K562 (cell line): Measurements from ENCODE around the gene POGZ. TPM values are rescaled to one million over a fixed set of nuclear protein-coding genes. Genes with fewer than 3 reads are reported as not detected.

ENCODE experiments used
- ATAC-seq: fragments of 200-7000 bp; cut with Tn5 transposase; 3 replicates; pipeline ENCODE4 v1.9.1; 2020; ENCODE audit warnings: moderate library complexity
- BruUV-seq: library from RNA; stranded (reverse); fragments of 400-500 nt; replicated peaks from 2 replicates; lab custom pipeline; 2021; lab: Mats Ljungman, UMichigan
- CTCF ChIA-PET: fragments of 300-600 bp; formaldehyde crosslinking; extraction: SDS; loops from one replicate; lab custom pipeline; 2021; ENCODE audit warnings: low intra/inter-chr PET ratio; lab: Yijun Ruan, JAX
- POLR2A ChIA-PET: fragments of 300-600, 350-650 bp; sonication (Branson Sonifier 250); formaldehyde crosslinking; extraction: SDS; loops from one replicate; lab custom pipeline; 2021; ENCODE audit warnings: antibody characterized with exemption, inconsistent platforms; lab: Yijun Ruan, JAX
- DNase-seq, 4 experiments: peaks; one replicate each; pipeline versions ENCODE4 v3.0.0 to v3.0.0-alpha.2; 2011 to 2018; ENCODE audit warnings: low spot score in 3 of 4, mixed read lengths in 3 of 4; ENCODE audit errors: extremely low read depth in 1 of 4
- FAIRE-seq: peaks from 2 replicates; lab custom pipeline; 2011; peaks lifted over from hg19 to GRCh38; lab: Jason Lieb, UNC
- H2AFZ ChIP-seq: 2 replicates; pipeline ENCODE4 v1.6.0; 2011; ENCODE audit warnings: low read depth, low read length, control low read depth, inconsistent platforms
- H3K27ac ChIP-seq: fragments of 200-600 bp; 3 replicates; pipeline ENCODE4 v1.8.0; 2011; ENCODE audit warnings: low read depth, mild to moderate bottlenecking, control low read depth, inconsistent platforms, low read length, moderate library complexity, mixed read lengths; ENCODE audit errors: extremely low read depth
- H3K27me3 ChIP-seq, 2 experiments: fragments of 300-600 bp in 1 of 2; 2 replicates in 1 of 2; 3 replicates in 1 of 2; pipeline versions ENCODE4 v1.6.0 to v1.8.0; 2011; ENCODE audit warnings: inconsistent platforms in 2 of 2, low read length in 2 of 2, mild to moderate bottlenecking in 1 of 2, mixed read lengths in 1 of 2, moderate library complexity in 1 of 2; ENCODE audit not compliant: control insufficient read depth in 2 of 2, insufficient read depth in 2 of 2
- H3K36me3 ChIP-seq: fragments of 300-600 bp; 3 replicates; pipeline ENCODE4 v1.8.0; 2011; ENCODE audit warnings: mild to moderate bottlenecking, low read length, inconsistent platforms; ENCODE audit not compliant: control insufficient read depth, insufficient read depth
- H3K4me1 ChIP-seq, 2 experiments: fragments of 200-600 bp in 1 of 2; replicated peaks in 1 of 2; 2 replicates in 1 of 2; 3 replicates in 1 of 2; pipeline versions ENCODE4 v1.5.1 to v1.8.0; 2011; ENCODE audit warnings: inconsistent platforms in 2 of 2, low read length in 2 of 2, mild to moderate bottlenecking in 1 of 2, mixed read lengths in 1 of 2, moderate library complexity in 1 of 2; ENCODE audit not compliant: control insufficient read depth in 2 of 2, insufficient read depth in 2 of 2
- H3K4me2 ChIP-seq: 2 replicates; pipeline ENCODE4 v1.6.1; 2011; ENCODE audit warnings: low read length, control low read depth, inconsistent platforms, mixed read lengths; ENCODE audit not compliant: insufficient read depth
- H3K4me3 ChIP-seq: fragments of 200-600 bp; sonication (generic), shearing (Covaris generic); 2 replicates; pipeline ENCODE4 v1.5.1; 2016; ENCODE audit warnings: control low read depth, inconsistent platforms
- H3K79me2 ChIP-seq: fragments of 200-600 bp; 3 replicates; pipeline ENCODE4 v1.8.0; 2011; ENCODE audit warnings: low read length, inconsistent platforms; ENCODE audit not compliant: control insufficient read depth, insufficient read depth
- H3K9ac ChIP-seq, 2 experiments: 2 replicates each; pipeline versions ENCODE4 v1.6.0 to v1.6.1; 2011; ENCODE audit warnings: low read depth in 2 of 2, low read length in 2 of 2, control low read depth in 1 of 2, inconsistent platforms in 1 of 2, mild to moderate bottlenecking in 1 of 2, mixed read lengths in 1 of 2; ENCODE audit not compliant: insufficient read depth in 1 of 2
- H3K9me1 ChIP-seq: one replicate; pipeline ENCODE4 v1.6.0; 2011; ENCODE audit warnings: inconsistent platforms, mild to moderate bottlenecking, low read length, moderate library complexity; ENCODE audit not compliant: control insufficient read depth, insufficient read depth
- H3K9me3 ChIP-seq: replicated peaks from 2 replicates; pipeline ENCODE4 v1.5.1; 2011; ENCODE audit warnings: low read depth, low read length, inconsistent platforms; ENCODE audit not compliant: control insufficient read depth, insufficient read depth
- H4K20me1 ChIP-seq: replicated peaks from 2 replicates; pipeline ENCODE4 v1.6.1; 2011; ENCODE audit warnings: low read length, inconsistent platforms, mixed read lengths; ENCODE audit not compliant: control insufficient read depth, insufficient read depth
- ATF3 ChIP-seq, 2 experiments: fragments of 450-650 bp in 1 of 2; sonication (generic) in 1 of 2; formaldehyde crosslinking in 1 of 2; IDR thresholded peaks in 1 of 2; conservative IDR thresholded peaks in 1 of 2; 2 replicates each; pipeline versions ENCODE4 v1.6.1 to v1.8.1; 2016 to 2023; ENCODE audit warnings: mild to moderate bottlenecking in 2 of 2, moderate library complexity in 2 of 2, inconsistent platforms in 1 of 2, missing genetic modification reagents in 1 of 2
- CHD2 ChIP-seq: IDR thresholded peaks from 2 replicates; pipeline ENCODE4 v1.6.1; 2011; ENCODE audit warnings: low read depth, low read length
- DACH1 ChIP-seq: fragments of 450-650 bp; IDR thresholded peaks from 2 replicates; pipeline ENCODE4 v1.6.1; 2018; ENCODE audit not compliant: partially characterized antibody
- GTF2F1 ChIP-seq: IDR thresholded peaks from 2 replicates; pipeline ENCODE4 v1.6.1; 2011; ENCODE audit warnings: low read depth, low read length, improper control_type of control experiment
- KAT2B ChIP-seq: IDR thresholded peaks from one replicate; pipeline ENCODE4 v1.6.1; 2012; ENCODE audit warnings: low read depth, mild to moderate bottlenecking, control low read depth, inconsistent platforms, low read length, moderate library complexity
- POLR2B ChIP-seq: fragments of 450-650 bp; IDR thresholded peaks from 2 replicates; pipeline ENCODE4 v1.6.1; 2018; ENCODE audit warnings: low read depth; ENCODE audit not compliant: partially characterized antibody
- PYGO2 ChIP-seq: fragments of 450-650 bp; IDR thresholded peaks from 2 replicates; pipeline ENCODE4 v1.6.1; 2016; ENCODE audit warnings: mild to moderate bottlenecking, missing genetic modification characterization, moderate library complexity, missing compliant biosample characterization
- RBBP5 ChIP-seq: fragments of 200-600 bp; sonication (generic); IDR thresholded peaks from 2 replicates; pipeline ENCODE4 v1.6.1; 2012; ENCODE audit warnings: borderline replicate concordance, mild to moderate bottlenecking, low read length, control low read depth, inconsistent platforms; ENCODE audit not compliant: insufficient read depth, poor library complexity, severe bottlenecking
- SIN3A ChIP-seq, 2 experiments: fragments of 150-350 bp in 1 of 2; IDR thresholded peaks; 2 replicates each; pipeline ENCODE4 v1.6.1; 2011 to 2016; ENCODE audit warnings: borderline replicate concordance in 2 of 2, low read depth in 2 of 2, low read length in 2 of 2, mild to moderate bottlenecking in 2 of 2, moderate library complexity in 2 of 2; ENCODE audit not compliant: control insufficient read depth in 1 of 2
- SMAD4 ChIP-seq: fragments of 250-450 bp; sonication (Bioruptor Pico); conservative IDR thresholded peaks from 2 replicates; pipeline ENCODE4 v1.8.0; 2021; ENCODE audit warnings: inconsistent platforms, mild to moderate bottlenecking, moderate library complexity
- SMARCE1 ChIP-seq: fragments of 450-650 bp; IDR thresholded peaks from 2 replicates; pipeline ENCODE4 v1.7.1; 2016; ENCODE audit warnings: mild to moderate bottlenecking
- TAF15 ChIP-seq: fragments of 200-400 bp; formaldehyde crosslinking; IDR thresholded peaks from 2 replicates; pipeline ENCODE4 v1.6.1; 2017; ENCODE audit warnings: mild to moderate bottlenecking, low read depth, low read length, moderate library complexity
- TFAM ChIP-seq: fragments of 250-450 bp; sonication (Bioruptor Pico); conservative IDR thresholded peaks from 2 replicates; pipeline ENCODE4 v1.5.0; 2021; ENCODE audit warnings: mild to moderate bottlenecking, moderate library complexity
- WGBS: fragments of 100-300 bp; shearing (Covaris generic); methylation state at CpG from one replicate; pipeline ENCODE4 v1.1.6; 2016; ENCODE audit warnings: low coverage, mixed read lengths; ENCODE audit not compliant: insufficient coverage; ENCODE audit errors: missing lambda C conversion rate; 5-methylcytosine and 5-hydroxymethylcytosine counted together
- in situ Hi-C: fragments of 300-500 bp; cut with MboI; formaldehyde crosslinking; loops from 4 replicates; pipeline ENCODE4 v1.15.0; 2018; ENCODE audit warnings: inconsistent platforms, mixed read lengths
- intact Hi-C: fragments of 100-400 bp; cut with micrococcal nuclease; formaldehyde crosslinking; loops from 2 replicates; pipeline ENCODE4 v1.14.2; 2022
- polyA plus RNA-seq, 8 experiments: library from polyadenylated mRNA; depleted of rRNA in 4 of 8; stranded (reverse) in 5 of 8; unstranded in 3 of 8; fragments of >200 nt; fragmentation: Nextera tagmentation in 2 of 8; fragmentation: Illumina TruSeq in 1 of 8; extraction: Ambion mirVana in 2 of 8; extraction: Trizol in 1 of 8; gene quantifications; 2 replicates each; pipeline versions ENCODE4 v1.2.1 to v1.2.3, GENCODE V29; 2011 to 2014; ENCODE audit warnings: inconsistent platforms in 1 of 8, missing spikeins in 1 of 8
- total RNA-seq, 7 experiments: library from RNA; depleted of rRNA in 6 of 7; stranded (reverse); fragments of >200 nt in 6 of 7; fragmentation: Illumina TruSeq in 2 of 7; extraction: Trizol in 2 of 7; gene quantifications; 2 replicates each; pipeline versions ENCODE4 v1.2.1 to v1.2.3, GENCODE V29; 2011 to 2021; ENCODE audit warnings: low replicate concordance in 1 of 7
- TF ChIP-seq, protein P1 (sequence below), 3 experiments: IDR thresholded peaks in 2 of 3; conservative IDR thresholded peaks in 1 of 3; 2 replicates each; pipeline ENCODE4 v1.5.1; 2011 to 2012; ENCODE audit warnings: low read length in 3 of 3, mild to moderate bottlenecking in 3 of 3, control low read depth in 2 of 3, improper control_type of control experiment in 1 of 3, inconsistent platforms in 1 of 3, low read depth in 1 of 3, mixed read lengths in 1 of 3, moderate library complexity in 1 of 3; ENCODE audit not compliant: insufficient read depth in 2 of 3
- TF ChIP-seq, protein P2 (sequence below): fragments of 250-450 bp; sonication (Bioruptor Pico); IDR thresholded peaks from 2 replicates; pipeline ENCODE4 v1.9.0; 2021; ENCODE audit warnings: mild to moderate bottlenecking, inconsistent platforms

Gene POGZ
- total and polyA plus RNA-seq, 9 of the 15 experiments (the other 6 are each of a cell fraction or from before 2014, with no cell fraction given), result 9.4 to 40.6 (median 21.6) TPM

- no peak overlapping the region for H3K4me2 ChIP-seq
- no peak overlapping the region for H3K9ac ChIP-seq
- in situ Hi-C loops, result no loop called here
- no peaks in the 10 kb centered on the region for H4K20me1 ChIP-seq
- DNase-seq (peak in 1 of 4 experiments; percentile 31), FAIRE-seq (peak; percentile 75), ATAC-seq (peak; percentile 78)
- H3K9me3 ChIP-seq, result no peaks in the 10 kb centered on the region; the same call in 1 of the 2 replicates
- H3K4me3 ChIP-seq, result no peak overlapping the region
- peaks cover 4 to 8% of the 10 kb centered on the region in 2 experiments; a peak in 3 of 5 replicates for H3K27me3 ChIP-seq
- ChIA-PET POLR2A (interaction anchor here (1.0 kb wide), 1 partner anchor 14 kb away, joined by 4 read pairs; no protein-coding TSS in a partner anchor), CTCF (interaction anchor here (0.5 kb wide), 1 partner anchor 21 kb away, joined by 7 read pairs; no protein-coding TSS in a partner anchor)
- H3K27ac ChIP-seq, result no peak overlapping the region
- no peaks in the 10 kb centered on the region for H3K79me2 ChIP-seq
- 0 out of 2 replicates have a peak overlapping the region, but pooled peaks have one; percentile 11 for H2AFZ ChIP-seq
- BruUV-seq, result no TSS peak
- H3K36me3 ChIP-seq, result no peaks in the 10 kb centered on the region
- intact Hi-C loops, result no loop called here
- no peaks in the 10 kb centered on the region for H3K9me1 ChIP-seq
- 19% methylated on average over 5 of the region's 5 CpGs for WGBS
- peaks cover 0 to 7% of the 10 kb centered on the region in 2 experiments; a peak in 3 of 5 replicates for H3K4me1 ChIP-seq
- TF ChIP-seq SIN3A (IDR thresholded peaks at IDR 0.05; ENCODE audit: borderline replicate concordance in 2 of 2, control insufficient read depth in 1 of 2, low read depth in 2 of 2, low read length in 2 of 2), result no peak
- no peak for TF ChIP-seq DACH1
- 0 out of 2 replicates have a peak, but pooled peaks have one; percentile 20 for TF ChIP-seq SMAD4 (CRISPR knock-in tag)
- TF ChIP-seq GTF2F1, result no peak
- TF ChIP-seq SMARCE1, result 0 out of 2 replicates have a peak, but pooled peaks have one; percentile 17
- TF ChIP-seq KAT2B, result no peak
- no peak for TF ChIP-seq RBBP5
- TF ChIP-seq TFAM (CRISPR knock-in tag), result no peak
- no peak for TF ChIP-seq ATF3 (IDR thresholded peaks at IDR 0.05)
- TF ChIP-seq ATF3 (CRISPR knock-in tag; conservative IDR thresholded peaks at IDR 0.05), result no peak
- no peak for TF ChIP-seq TAF15
- no peak for TF ChIP-seq PYGO2
- TF ChIP-seq CHD2, result no peak
- TF ChIP-seq, protein P1, sequence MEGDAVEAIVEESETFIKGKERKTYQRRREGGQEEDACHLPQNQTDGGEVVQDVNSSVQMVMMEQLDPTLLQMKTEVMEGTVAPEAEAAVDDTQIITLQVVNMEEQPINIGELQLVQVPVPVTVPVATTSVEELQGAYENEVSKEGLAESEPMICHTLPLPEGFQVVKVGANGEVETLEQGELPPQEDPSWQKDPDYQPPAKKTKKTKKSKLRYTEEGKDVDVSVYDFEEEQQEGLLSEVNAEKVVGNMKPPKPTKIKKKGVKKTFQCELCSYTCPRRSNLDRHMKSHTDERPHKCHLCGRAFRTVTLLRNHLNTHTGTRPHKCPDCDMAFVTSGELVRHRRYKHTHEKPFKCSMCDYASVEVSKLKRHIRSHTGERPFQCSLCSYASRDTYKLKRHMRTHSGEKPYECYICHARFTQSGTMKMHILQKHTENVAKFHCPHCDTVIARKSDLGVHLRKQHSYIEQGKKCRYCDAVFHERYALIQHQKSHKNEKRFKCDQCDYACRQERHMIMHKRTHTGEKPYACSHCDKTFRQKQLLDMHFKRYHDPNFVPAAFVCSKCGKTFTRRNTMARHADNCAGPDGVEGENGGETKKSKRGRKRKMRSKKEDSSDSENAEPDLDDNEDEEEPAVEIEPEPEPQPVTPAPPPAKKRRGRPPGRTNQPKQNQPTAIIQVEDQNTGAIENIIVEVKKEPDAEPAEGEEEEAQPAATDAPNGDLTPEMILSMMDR (IDR thresholded peaks at IDR 0.05 in 2 of 3, conservative IDR thresholded peaks at IDR 0.05 in 1 of 3; ENCODE audit: insufficient read depth in 2 of 3, low read depth in 1 of 3, low read length in 3 of 3), result no peak
- TF ChIP-seq, protein P2, sequence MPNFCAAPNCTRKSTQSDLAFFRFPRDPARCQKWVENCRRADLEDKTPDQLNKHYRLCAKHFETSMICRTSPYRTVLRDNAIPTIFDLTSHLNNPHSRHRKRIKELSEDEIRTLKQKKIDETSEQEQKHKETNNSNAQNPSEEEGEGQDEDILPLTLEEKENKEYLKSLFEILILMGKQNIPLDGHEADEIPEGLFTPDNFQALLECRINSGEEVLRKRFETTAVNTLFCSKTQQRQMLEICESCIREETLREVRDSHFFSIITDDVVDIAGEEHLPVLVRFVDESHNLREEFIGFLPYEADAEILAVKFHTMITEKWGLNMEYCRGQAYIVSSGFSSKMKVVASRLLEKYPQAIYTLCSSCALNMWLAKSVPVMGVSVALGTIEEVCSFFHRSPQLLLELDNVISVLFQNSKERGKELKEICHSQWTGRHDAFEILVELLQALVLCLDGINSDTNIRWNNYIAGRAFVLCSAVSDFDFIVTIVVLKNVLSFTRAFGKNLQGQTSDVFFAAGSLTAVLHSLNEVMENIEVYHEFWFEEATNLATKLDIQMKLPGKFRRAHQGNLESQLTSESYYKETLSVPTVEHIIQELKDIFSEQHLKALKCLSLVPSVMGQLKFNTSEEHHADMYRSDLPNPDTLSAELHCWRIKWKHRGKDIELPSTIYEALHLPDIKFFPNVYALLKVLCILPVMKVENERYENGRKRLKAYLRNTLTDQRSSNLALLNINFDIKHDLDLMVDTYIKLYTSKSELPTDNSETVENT, result no peak
- TF ChIP-seq POLR2B, result no peak
These were observed 42.9 kb upstream of the POGZ start for GRCh38 chr1:151502035-151502700.
